ENCODE data around the gene LIG3. TPM values are rescaled to one million over a fixed set of nuclear protein-coding genes. Genes with fewer than 3 reads are reported as not detected.

The LIG3 gene
- total and polyA plus RNA-seq, 2 of the 13 experiments (the other 11 are each of a cell fraction or from before 2014, with no cell fraction given), result 34.4 to 36.2 TPM

- TF ChIP-seq ZNF362 (CRISPR knock-in tag; IDR thresholded peaks at IDR 0.05; ENCODE audit: borderline replicate concordance) (peak; percentile 73; the same call in 1 of the 2 replicates), NAIF1 (CRISPR knock-in tag; IDR thresholded peaks at IDR 0.05; ENCODE audit: borderline replicate concordance) (no peak), ZNF878 (CRISPR knock-in tag; IDR thresholded peaks at IDR 0.05) (peak; percentile 50; the same call in 1 of the 2 replicates), FOXA3 (CRISPR knock-in tag; IDR thresholded peaks at IDR 0.05) (0 out of 2 replicates have a peak, but pooled peaks have one; percentile 6), MXD3 (CRISPR knock-in tag; IDR thresholded peaks at IDR 0.05) (no peak), ZNF577 (CRISPR knock-in tag; IDR thresholded peaks at IDR 0.05; ENCODE audit: borderline replicate concordance, low read depth) (no peak), HHEX (CRISPR knock-in tag; IDR thresholded peaks at IDR 0.05) (no peak), SP4 (CRISPR knock-in tag; IDR thresholded peaks at IDR 0.05) (no peak)
Measured at GRCh38 chr17:35046740-35047283, 66.5 kb downstream of the LIG3 start (continued).

- no peak for ATAC-seq
- Histone ChIP-seq H3K27me3 (ENCODE audit: control insufficient read depth in 1 of 2, insufficient read depth in 2 of 2, low read length in 2 of 2) (no peaks in the 10 kb centered on the region; a peak in 1 of 5 replicates), H2AFZ (ENCODE audit: low read length) (no peak overlapping the region), H3K79me2 (ENCODE audit: insufficient read depth, low read length) (peaks cover 74% of the 10 kb centered on the region), H4K20me1 (ENCODE audit: insufficient read depth, low read length) (no peaks in the 10 kb centered on the region), H3K36me3 (replicated peaks in 1 of 2; ENCODE audit: control insufficient read depth in 1 of 2, insufficient read depth in 2 of 2, low read length in 2 of 2) (peaks cover 1 to 7% of the 10 kb centered on the region in 2 experiments; a peak in 2 of 5 replicates), H3K9ac (ENCODE audit: insufficient read depth, low read depth, low read length) (no peak overlapping the region), H3K27ac (ENCODE audit: extremely low read length, insufficient read depth, low read length) (peak overlapping the region; percentile 17), H3K9me3 (ENCODE audit: low read length) (no peaks in the 10 kb centered on the region), H3K4me1 (ENCODE audit: insufficient read depth, low read length) (peaks cover 99% of the 10 kb centered on the region), H3K4me3 (replicated peaks in 1 of 3; ENCODE audit: insufficient read depth in 1 of 3, low read depth in 2 of 3, low read length in 3 of 3) (no peak overlapping the region), H3K4me2 (ENCODE audit: low read depth, low read length) (no peak overlapping the region)
- DNase-seq (ENCODE audit: low spot score), result no peak
- WGBS (ENCODE audit: low lambda C conversion rate), result 98% methylated on average over 3 of the region's 3 CpGs
- intact Hi-C loops (cut with micrococcal nuclease; ENCODE audit: unreplicated experiment), result no loop called here
- ChIA-PET POLR2A (interaction anchor here (1.0 kb wide), 1 partner anchor 41 kb away, joined by 4 read pairs; no protein-coding TSS in a partner anchor), CTCF (ENCODE audit: low intra/inter-chr PET ratio, low total read pairs) (no interaction called here)
- no TSS peak for BruUV-seq (replicated peaks)
- in situ Hi-C loops (cut with HindIII; ENCODE audit: extremely low pct_ligation_motif_present, low pct_unique_long_range_greater_than_20kb), result no loop called here
- peak; percentile 63; the same call in 1 of the 2 replicates for TF ChIP-seq ZNF317 (CRISPR knock-in tag; IDR thresholded peaks at IDR 0.05)
- no peak for TF ChIP-seq ZNF432 (CRISPR knock-in tag; IDR thresholded peaks at IDR 0.05; ENCODE audit: borderline replicate concordance)
- peak; percentile 19 to 24; a peak in 1 of 4 replicates for TF ChIP-seq MAFK (conservative IDR thresholded peaks at IDR 0.05 in 1 of 2, IDR thresholded peaks at IDR 0.05 in 1 of 2; ENCODE audit: low read length in 2 of 2)
- FAIRE-seq, result no peak
Measured at GRCh38 chr17:35048685-35049379, 68.5 kb downstream of the LIG3 start.

Measured in HepG2 (cell line).